HEK293 (cell line): Measurements from ENCODE around the gene HMCN2.
A peak's percentile ranks its signal among the peaks of the same experiment; 100 is the strongest.

Experiments used
- TF ChIP-seq, protein P1 (sequence below): fragments of 450-650 bp; formaldehyde crosslinking; IDR thresholded peaks from 2 replicates; pipeline ENCODE4 v1.5.1; 2016; ENCODE audit warnings: missing biosample characterization, missing genetic modification characterization
- TF ChIP-seq, protein P2 (sequence below): fragments of 450-650 bp; formaldehyde crosslinking; IDR thresholded peaks from 2 replicates; pipeline ENCODE4 v1.5.1; 2016; ENCODE audit warnings: missing biosample characterization, missing genetic modification characterization

DNA sequence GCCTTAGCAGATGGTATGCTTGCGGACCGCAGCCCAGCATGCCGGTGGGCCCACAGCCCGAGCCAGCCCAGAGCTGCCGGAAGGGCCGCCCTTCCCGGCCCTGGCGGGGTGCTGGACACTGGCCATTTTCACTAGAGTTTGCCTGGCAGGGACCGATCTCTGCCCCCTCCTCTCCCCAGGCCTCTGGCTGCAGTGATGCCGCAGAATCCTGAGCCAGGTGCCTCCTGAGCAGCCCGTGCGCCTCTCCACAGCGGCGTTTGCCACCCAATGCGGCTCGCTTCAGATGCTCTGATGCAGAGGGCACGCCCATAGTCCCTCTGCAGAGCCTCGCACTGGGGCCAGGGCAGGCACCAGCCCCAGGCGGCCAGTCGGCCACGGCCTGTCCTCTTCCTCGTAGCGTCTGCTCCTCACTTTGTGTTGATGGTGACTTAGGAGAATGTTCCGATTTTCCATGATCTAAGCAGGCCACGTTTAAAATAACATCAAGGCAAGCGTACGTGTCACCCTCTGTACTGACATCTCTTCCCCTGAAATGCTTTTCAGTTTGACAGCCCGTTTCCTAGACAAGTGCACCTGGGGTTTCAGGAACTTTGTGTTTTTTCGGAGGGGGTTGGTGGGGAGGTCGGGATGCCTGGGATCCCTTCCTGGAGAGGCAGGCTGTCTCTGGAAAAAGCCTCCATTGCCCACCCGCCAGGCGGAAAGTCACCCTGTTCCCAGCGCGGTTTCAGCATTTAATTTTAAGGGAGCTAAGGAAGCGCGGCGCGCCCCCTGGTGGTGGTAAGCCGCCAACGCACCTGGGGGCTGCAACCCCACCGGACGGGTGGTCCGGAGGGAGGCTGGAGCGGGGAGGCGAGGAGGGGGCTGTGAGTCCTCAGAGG is 29.8 kb upstream of the HMCN2 start:
- TF ChIP-seq, protein P1, sequence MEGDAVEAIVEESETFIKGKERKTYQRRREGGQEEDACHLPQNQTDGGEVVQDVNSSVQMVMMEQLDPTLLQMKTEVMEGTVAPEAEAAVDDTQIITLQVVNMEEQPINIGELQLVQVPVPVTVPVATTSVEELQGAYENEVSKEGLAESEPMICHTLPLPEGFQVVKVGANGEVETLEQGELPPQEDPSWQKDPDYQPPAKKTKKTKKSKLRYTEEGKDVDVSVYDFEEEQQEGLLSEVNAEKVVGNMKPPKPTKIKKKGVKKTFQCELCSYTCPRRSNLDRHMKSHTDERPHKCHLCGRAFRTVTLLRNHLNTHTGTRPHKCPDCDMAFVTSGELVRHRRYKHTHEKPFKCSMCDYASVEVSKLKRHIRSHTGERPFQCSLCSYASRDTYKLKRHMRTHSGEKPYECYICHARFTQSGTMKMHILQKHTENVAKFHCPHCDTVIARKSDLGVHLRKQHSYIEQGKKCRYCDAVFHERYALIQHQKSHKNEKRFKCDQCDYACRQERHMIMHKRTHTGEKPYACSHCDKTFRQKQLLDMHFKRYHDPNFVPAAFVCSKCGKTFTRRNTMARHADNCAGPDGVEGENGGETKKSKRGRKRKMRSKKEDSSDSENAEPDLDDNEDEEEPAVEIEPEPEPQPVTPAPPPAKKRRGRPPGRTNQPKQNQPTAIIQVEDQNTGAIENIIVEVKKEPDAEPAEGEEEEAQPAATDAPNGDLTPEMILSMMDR = peak; percentile 87
- TF ChIP-seq, protein P2, sequence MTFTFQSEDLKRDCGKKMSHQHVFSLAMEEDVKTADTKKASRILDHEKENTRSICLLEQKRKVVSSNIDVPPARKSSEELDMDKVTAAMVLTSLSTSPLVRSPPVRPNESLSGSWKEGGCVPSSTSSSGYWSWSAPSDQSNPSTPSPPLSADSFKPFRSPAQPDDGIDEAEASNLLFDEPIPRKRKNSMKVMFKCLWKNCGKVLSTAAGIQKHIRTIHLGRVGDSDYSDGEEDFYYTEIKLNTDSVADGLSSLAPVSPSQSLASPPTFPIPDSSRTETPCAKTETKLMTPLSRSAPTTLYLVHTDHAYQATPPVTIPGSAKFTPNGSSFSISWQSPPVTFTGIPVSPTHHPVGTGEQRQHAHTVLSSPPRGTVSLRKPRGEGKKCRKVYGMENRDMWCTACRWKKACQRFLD (tag by site-specific recombination) = no peak
